ENCODE measurements around the gene KCND3.

DNA sequence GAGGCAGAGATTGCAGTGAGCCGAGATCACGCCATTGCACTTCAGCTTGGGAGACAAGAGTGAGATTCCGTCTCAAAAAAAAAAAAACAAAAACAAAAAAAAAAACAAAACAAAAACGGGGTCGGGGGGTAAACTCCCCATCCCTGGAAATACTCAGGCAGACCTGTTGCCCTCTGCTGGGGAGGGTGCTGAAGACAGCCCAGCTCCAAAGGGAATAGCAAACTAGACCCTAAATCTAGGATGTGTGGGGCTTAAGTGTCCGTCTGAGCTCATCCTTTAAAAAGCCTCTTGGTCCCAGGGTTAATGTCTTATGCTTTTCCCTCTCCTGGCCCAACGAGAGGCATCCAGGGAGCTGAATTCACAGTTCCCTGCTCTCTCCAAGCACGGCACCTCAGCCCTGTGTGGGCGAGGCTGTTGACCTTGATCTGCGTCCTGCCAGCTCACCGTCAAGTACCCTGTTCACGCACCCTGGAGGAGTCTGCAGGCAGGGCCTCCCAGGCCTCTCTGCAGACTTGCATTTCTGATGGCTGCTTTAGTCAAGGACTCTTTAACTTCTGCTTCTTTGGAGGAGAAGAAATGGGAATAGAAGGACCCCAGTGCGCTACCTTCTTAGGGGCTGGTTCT lies 22.3 kb downstream of the KCND3 start:
- TF ChIP-seq POLR2AphosphoS5 (IDR thresholded peaks at IDR 0.05) (no peak), EZH2 (IDR thresholded peaks at IDR 0.05; ENCODE audit: borderline replicate concordance, insufficient read depth, low read length, poor library complexity, severe bottlenecking) (no peak), MXI1 (conservative IDR thresholded peaks at IDR 0.05; ENCODE audit: poor library complexity, severe bottlenecking) (no peak), TAF1 (IDR thresholded peaks at IDR 0.05; ENCODE audit: low read depth) (no peak), RAD21 (conservative IDR thresholded peaks at IDR 0.05) (no peak), SMC3 (conservative IDR thresholded peaks at IDR 0.05; ENCODE audit: poor library complexity) (no peak), EP300 (conservative IDR thresholded peaks at IDR 0.05; ENCODE audit: poor library complexity, severe bottlenecking) (no peak)
- TF ChIP-seq, protein P1, sequence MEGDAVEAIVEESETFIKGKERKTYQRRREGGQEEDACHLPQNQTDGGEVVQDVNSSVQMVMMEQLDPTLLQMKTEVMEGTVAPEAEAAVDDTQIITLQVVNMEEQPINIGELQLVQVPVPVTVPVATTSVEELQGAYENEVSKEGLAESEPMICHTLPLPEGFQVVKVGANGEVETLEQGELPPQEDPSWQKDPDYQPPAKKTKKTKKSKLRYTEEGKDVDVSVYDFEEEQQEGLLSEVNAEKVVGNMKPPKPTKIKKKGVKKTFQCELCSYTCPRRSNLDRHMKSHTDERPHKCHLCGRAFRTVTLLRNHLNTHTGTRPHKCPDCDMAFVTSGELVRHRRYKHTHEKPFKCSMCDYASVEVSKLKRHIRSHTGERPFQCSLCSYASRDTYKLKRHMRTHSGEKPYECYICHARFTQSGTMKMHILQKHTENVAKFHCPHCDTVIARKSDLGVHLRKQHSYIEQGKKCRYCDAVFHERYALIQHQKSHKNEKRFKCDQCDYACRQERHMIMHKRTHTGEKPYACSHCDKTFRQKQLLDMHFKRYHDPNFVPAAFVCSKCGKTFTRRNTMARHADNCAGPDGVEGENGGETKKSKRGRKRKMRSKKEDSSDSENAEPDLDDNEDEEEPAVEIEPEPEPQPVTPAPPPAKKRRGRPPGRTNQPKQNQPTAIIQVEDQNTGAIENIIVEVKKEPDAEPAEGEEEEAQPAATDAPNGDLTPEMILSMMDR (IDR thresholded peaks at IDR 0.05; ENCODE audit: poor library complexity, severe bottlenecking), result no peak
- TF ChIP-seq, protein P2, sequence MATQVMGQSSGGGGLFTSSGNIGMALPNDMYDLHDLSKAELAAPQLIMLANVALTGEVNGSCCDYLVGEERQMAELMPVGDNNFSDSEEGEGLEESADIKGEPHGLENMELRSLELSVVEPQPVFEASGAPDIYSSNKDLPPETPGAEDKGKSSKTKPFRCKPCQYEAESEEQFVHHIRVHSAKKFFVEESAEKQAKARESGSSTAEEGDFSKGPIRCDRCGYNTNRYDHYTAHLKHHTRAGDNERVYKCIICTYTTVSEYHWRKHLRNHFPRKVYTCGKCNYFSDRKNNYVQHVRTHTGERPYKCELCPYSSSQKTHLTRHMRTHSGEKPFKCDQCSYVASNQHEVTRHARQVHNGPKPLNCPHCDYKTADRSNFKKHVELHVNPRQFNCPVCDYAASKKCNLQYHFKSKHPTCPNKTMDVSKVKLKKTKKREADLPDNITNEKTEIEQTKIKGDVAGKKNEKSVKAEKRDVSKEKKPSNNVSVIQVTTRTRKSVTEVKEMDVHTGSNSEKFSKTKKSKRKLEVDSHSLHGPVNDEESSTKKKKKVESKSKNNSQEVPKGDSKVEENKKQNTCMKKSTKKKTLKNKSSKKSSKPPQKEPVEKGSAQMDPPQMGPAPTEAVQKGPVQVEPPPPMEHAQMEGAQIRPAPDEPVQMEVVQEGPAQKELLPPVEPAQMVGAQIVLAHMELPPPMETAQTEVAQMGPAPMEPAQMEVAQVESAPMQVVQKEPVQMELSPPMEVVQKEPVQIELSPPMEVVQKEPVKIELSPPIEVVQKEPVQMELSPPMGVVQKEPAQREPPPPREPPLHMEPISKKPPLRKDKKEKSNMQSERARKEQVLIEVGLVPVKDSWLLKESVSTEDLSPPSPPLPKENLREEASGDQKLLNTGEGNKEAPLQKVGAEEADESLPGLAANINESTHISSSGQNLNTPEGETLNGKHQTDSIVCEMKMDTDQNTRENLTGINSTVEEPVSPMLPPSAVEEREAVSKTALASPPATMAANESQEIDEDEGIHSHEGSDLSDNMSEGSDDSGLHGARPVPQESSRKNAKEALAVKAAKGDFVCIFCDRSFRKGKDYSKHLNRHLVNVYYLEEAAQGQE (IDR thresholded peaks at IDR 0.05; ENCODE audit: borderline replicate concordance), result no peak
